ENCODE results near the gene BMI1.

GRCh38 chr10:22333167-22333974, 12.5 kb downstream of the BMI1 start:
- TF ChIP-seq CTCF (IDR thresholded peaks at IDR 0.05) (no peak), POLR2A (IDR thresholded peaks at IDR 0.05) (no peak)

Measured in body of pancreas (tissue), 4 donors.